Stimulated activated effector memory CD8-positive, alpha-beta T cell treated with anti-CD3 and anti-CD28 coated beads, Interleukin-12 subunit alpha, Interleukin-12 subunit beta, amount 100 ng/mL, for 72 hours (primary cell): Measurements from ENCODE around the gene RETREG3.

Experiments used
- ATAC-seq: fragments of 150-1000 bp; cut with Tn5 transposase; 2 replicates; pipeline ENCODE4 v1.10.0; 2021
- DNase-seq, 2 donors: peaks; one replicate each; pipeline ENCODE4 v3.0.0; 2021 to 2022; ENCODE audit warnings: low spot score in 2 of 2
- H3K27ac Mint-ChIP-seq: one replicate; pipeline ENCODE4 v1.8.0; 2022; ENCODE audit warnings: mild to moderate bottlenecking, mixed read lengths
- H3K36me3 Mint-ChIP-seq: one replicate; pipeline ENCODE4 v1.8.0; 2022; ENCODE audit warnings: mild to moderate bottlenecking, mixed read lengths
- H3K4me1 Mint-ChIP-seq: one replicate; pipeline ENCODE4 v1.8.0; 2022; ENCODE audit warnings: mixed read lengths
- H3K4me3 Mint-ChIP-seq: one replicate; pipeline ENCODE4 v1.8.0; 2022; ENCODE audit warnings: mild to moderate bottlenecking, mixed read lengths
- H3K9me3 Mint-ChIP-seq: one replicate; pipeline ENCODE4 v1.8.0; 2022; ENCODE audit warnings: mixed read lengths

The RETREG3 gene

GRCh38 chr17:42538482-42538881 lies 70.7 kb downstream of the RETREG3 start:
- Mint-ChIP-seq H3K27ac (no peak overlapping the region), H3K9me3 (no peaks in the 10 kb centered on the region), H3K36me3 (peaks cover 24% of the 10 kb centered on the region), H3K4me3 (peak overlapping the region; percentile 75), H3K4me1 (peaks cover 43% of the 10 kb centered on the region)
- ATAC-seq (no peak), DNase-seq (no peak)

GRCh38 chr17:42537826-42538451 lies 71.2 kb downstream of the RETREG3 start:
- Mint-ChIP-seq H3K27ac (no peak overlapping the region), H3K4me3 (peak overlapping the region; percentile 75), H3K9me3 (no peaks in the 10 kb centered on the region), H3K36me3 (peaks cover 24% of the 10 kb centered on the region), H3K4me1 (peaks cover 43% of the 10 kb centered on the region)
- ATAC-seq, result no peak
- DNase-seq, result no peak

- Mint-ChIP-seq H3K9me3 (no peaks in the 10 kb centered on the region), H3K4me1 (peaks cover 43% of the 10 kb centered on the region), H3K4me3 (peak overlapping the region; percentile 75), H3K27ac (peak overlapping the region; percentile 61), H3K36me3 (peaks cover 24% of the 10 kb centered on the region)
- ATAC-seq (no peak), DNase-seq (no peak)
Measured at GRCh38 chr17:42537156-42537805, 71.9 kb downstream of the RETREG3 start.

- H3K27ac Mint-ChIP-seq, result peak overlapping the region; percentile 61
- H3K9me3 Mint-ChIP-seq, result no peaks in the 10 kb centered on the region
- peaks cover 24% of the 10 kb centered on the region for H3K36me3 Mint-ChIP-seq
- ATAC-seq (peak; percentile 86), DNase-seq (peak; percentile 63 to 88)
- peaks cover 45% of the 10 kb centered on the region for H3K4me1 Mint-ChIP-seq
- H3K4me3 Mint-ChIP-seq, result peak overlapping the region; percentile 75
Measured at GRCh38 chr17:42536372-42537155, 72.6 kb downstream of the RETREG3 start.

GRCh38 chr17:42536048-42536371 lies 73.2 kb downstream of the RETREG3 start, which contains the start of gene NAGLU:
TSS of gene NAGLU (plus strand) at chr17:42536241. CDS start at chr17:42536273, 32 bp downstream.
- ATAC-seq (peak; percentile 95), DNase-seq (peak; percentile 76 to 94)
- H3K9me3 Mint-ChIP-seq, result no peaks in the 10 kb centered on the region
- H3K27ac Mint-ChIP-seq, result peak within 1 kb of the TSS; percentile 91
- peak within 1 kb of the TSS; percentile 75 for H3K4me3 Mint-ChIP-seq
- peaks cover 24% of the 10 kb centered on the region for H3K36me3 Mint-ChIP-seq
- peaks cover 45% of the 10 kb centered on the region for H3K4me1 Mint-ChIP-seq

- Mint-ChIP-seq H3K4me3 (peak overlapping the region; percentile 75), H3K27ac (peak overlapping the region; percentile 91), H3K36me3 (peaks cover 22% of the 10 kb centered on the region), H3K4me1 (peaks cover 45% of the 10 kb centered on the region), H3K9me3 (no peaks in the 10 kb centered on the region)
- no peak for DNase-seq
- ATAC-seq, result peak; percentile 1
Measured at GRCh38 chr17:42535155-42536047, 73.8 kb downstream of the RETREG3 start.

- ATAC-seq (peak; percentile 45), DNase-seq (peak; percentile 45 to 63)
- Mint-ChIP-seq H3K36me3 (no peaks in the 10 kb centered on the region), H3K27ac (no peak overlapping the region), H3K9me3 (no peaks in the 10 kb centered on the region), H3K4me1 (peaks cover 42% of the 10 kb centered on the region), H3K4me3 (peak overlapping the region; percentile 67)
Measured at GRCh38 chr17:42531455-42532354, 77.5 kb downstream of the RETREG3 start.

GRCh38 chr17:42530952-42531454 lies 78.2 kb downstream of the RETREG3 start:
- Mint-ChIP-seq H3K36me3 (no peaks in the 10 kb centered on the region), H3K4me3 (peak overlapping the region; percentile 67), H3K4me1 (peaks cover 40% of the 10 kb centered on the region), H3K27ac (no peak overlapping the region), H3K9me3 (no peaks in the 10 kb centered on the region)
- ATAC-seq (no peak), DNase-seq (no peak)
